Lung (tissue), 12 donors: Measurements from ENCODE around the gene ATP1B1. TPM values are rescaled to one million over a fixed set of nuclear protein-coding genes. Genes with fewer than 3 reads are reported as not detected.
"Not testable (repeated sequence)": the region's sequence is repeated elsewhere in the genome, so short reads cannot be mapped to it uniquely, and the experiment has no call there.

Experiments
- ATAC-seq: fragments of 200-7000 bp; cut with Tn5 transposase; one replicate; pipeline ENCODE4 v1.9.1; 2020; ENCODE audit warnings: moderate number of reproducible peaks; ENCODE audit not compliant: insufficient read depth, low FRiP score
- DNase-seq, 3 donors: peaks; one replicate each; pipeline ENCODE4 v3.0.0-alpha.2; 2013 to 2017
- H3K27ac ChIP-seq, 2 donors: one replicate each; pipeline ENCODE4 v1.5.1; 2013; ENCODE audit warnings: mild to moderate bottlenecking in 2 of 2, moderate library complexity in 2 of 2, control low read depth in 1 of 2, inconsistent platforms in 1 of 2, low read depth in 1 of 2, low read length in 1 of 2
- H3K27me3 ChIP-seq, 3 donors: one replicate each; pipeline ENCODE4 v1.5.1; 2013; ENCODE audit warnings: low read length in 2 of 3; ENCODE audit not compliant: control insufficient read depth in 3 of 3, insufficient read depth in 3 of 3
- H3K36me3 ChIP-seq, 4 donors: one replicate each; pipeline ENCODE4 v1.5.1; 2013; ENCODE audit warnings: low read length in 4 of 4, mild to moderate bottlenecking in 1 of 4, moderate library complexity in 1 of 4; ENCODE audit not compliant: control insufficient read depth in 4 of 4, insufficient read depth in 4 of 4
- H3K4me1 ChIP-seq, 5 donors: one replicate each; pipeline ENCODE4 v1.5.1; 2013; ENCODE audit warnings: low read length in 5 of 5, mild to moderate bottlenecking in 2 of 5, moderate library complexity in 1 of 5; ENCODE audit not compliant: control insufficient read depth in 5 of 5, insufficient read depth in 5 of 5
- H3K4me3 ChIP-seq: one replicate; pipeline ENCODE4 v1.5.1; 2013; ENCODE audit warnings: mild to moderate bottlenecking, control low read depth, moderate library complexity
- H3K9ac ChIP-seq, 2 donors: one replicate each; pipeline ENCODE4 v1.5.1; 2013; ENCODE audit warnings: low read length in 2 of 2, control low read depth in 1 of 2; ENCODE audit not compliant: insufficient read depth in 1 of 2
- H3K9me3 ChIP-seq, 4 donors: one replicate each; pipeline ENCODE4 v1.5.1; 2013; ENCODE audit warnings: low read length in 3 of 4, mild to moderate bottlenecking in 1 of 4, moderate library complexity in 1 of 4; ENCODE audit not compliant: control insufficient read depth in 4 of 4, insufficient read depth in 3 of 4
- CTCF ChIP-seq: IDR thresholded peaks from 2 replicates; pipeline ENCODE4 v1.5.1; 2012; ENCODE audit warnings: mild to moderate bottlenecking; ENCODE audit errors: control extremely low read depth, extremely low read depth
- WGBS, 2 donors: extraction: QIAGEN DNeasy Blood & Tissue Kit; methylation state at CpG; one replicate each; pipeline ENCODE4 v1.1.7; 2013; 5-methylcytosine and 5-hydroxymethylcytosine counted together
- polyA plus RNA-seq, 2 donors: library from polyadenylated mRNA; stranded (reverse); fragments of 200-250 nt; gene quantifications; one replicate each; pipeline ENCODE4 v1.2.1, GENCODE V29; 2013
- total RNA-seq, 2 donors: library from RNA; depleted of rRNA in 1 of 2; stranded (reverse); fragments of >200 nt in 1 of 2; gene quantifications; one replicate each; pipeline ENCODE4 v1.2.1, GENCODE V29; 2014 to 2021
- donor health status: control.
- donor health status: control.
- donor health status: Bipolar disorder and iron deficiency.
- donor health status: healthy.
- donor health status: DM: yes; HTN: yes; CAD: no.

Gene ATP1B1
- total and polyA plus RNA-seq, 4 donors = 105 to 226 (median 167) TPM

GRCh38 chr1:169121146-169121923 is 14.8 kb downstream of the ATP1B1 start:
- Histone ChIP-seq H3K27ac (peak overlapping the region in 1 of 2 donors; percentile 77), H3K9ac (no peak overlapping the region), H3K36me3 (peaks cover 2 to 21% (median 10%) of the 10 kb centered on the region in 4 donors), H3K4me1 (peaks cover under 1 to 31% (median 5%) of the 10 kb centered on the region in 5 donors), H3K27me3 (no peaks in the 10 kb centered on the region), H3K4me3 (no peak overlapping the region), H3K9me3 (no peaks in the 10 kb centered on the region)
- 88 to 94% methylated on average over 6 of the region's 6 CpGs for WGBS, 2 donors
- DNase-seq (no peak), ATAC-seq (no peak)
- TF ChIP-seq CTCF = no peak

GRCh38 chr1:169122976-169123375 is 16.5 kb downstream of the ATP1B1 start:
- 70 to 79% methylated on average over 6 of the region's 6 CpGs for WGBS, 2 donors
- ATAC-seq (no peak), DNase-seq (no peak)
- no peak for TF ChIP-seq CTCF
- no peak overlapping the region for H3K9ac ChIP-seq
- peak overlapping the region in 1 of 2 donors; percentile 33 for H3K27ac ChIP-seq
- H3K4me3 ChIP-seq = no peak overlapping the region
- peaks cover 3 to 29% (median 12%) of the 10 kb centered on the region in 4 donors for H3K36me3 ChIP-seq
- H3K4me1 ChIP-seq = peaks cover 0 to 28% (median 3%) of the 10 kb centered on the region in 5 donors
- H3K9me3 ChIP-seq = no peaks in the 10 kb centered on the region
- no peaks in the 10 kb centered on the region for H3K27me3 ChIP-seq

- no peak for TF ChIP-seq CTCF
- peak; percentile 65 to 85 (median 68) for DNase-seq
Observed at GRCh38 chr1:169124459-169124858, 18.0 kb downstream of the ATP1B1 start.

GRCh38 chr1:169125597-169125996 is 19.1 kb downstream of the ATP1B1 start:
- 94 to 95% methylated on average over 6 of the region's 6 CpGs for WGBS, 2 donors
- not testable (repeated sequence) for H3K27me3 ChIP-seq, ATAC-seq, H3K9ac ChIP-seq, H3K27ac ChIP-seq, H3K4me3 ChIP-seq, H3K9me3 ChIP-seq, DNase-seq
- peaks cover 0 to 29% (median 0%) of the 10 kb centered on the region in 5 donors for H3K4me1 ChIP-seq
- peaks cover 3 to 29% (median 24%) of the 10 kb centered on the region in 4 donors for H3K36me3 ChIP-seq

More at GRCh38 chr1:169124459-169124858, 18.0 kb downstream of the ATP1B1 start:
- Histone ChIP-seq H3K27me3 (no peaks in the 10 kb centered on the region), H3K4me3 (no peak overlapping the region), H3K9ac (no peak overlapping the region), H3K27ac (no peak overlapping the region), H3K36me3 (peaks cover 3 to 22% (median 20%) of the 10 kb centered on the region in 4 donors), H3K9me3 (no peaks in the 10 kb centered on the region), H3K4me1 (peaks cover 0 to 36% (median 3%) of the 10 kb centered on the region in 5 donors)
- 73 to 76% methylated on average over 2 of the region's 2 CpGs for WGBS, 2 donors
- ATAC-seq = no peak
